Umbilical cord (tissue), 2 donors: ENCODE measurements around the gene ZC3H12C. TPM values are rescaled to one million over a fixed set of nuclear protein-coding genes. Genes with fewer than 3 reads are reported as not detected.
"Not testable (repeated sequence)": the region's sequence is repeated elsewhere in the genome, so short reads cannot be mapped to it uniquely, and the experiment has no call there.

Source experiments
- DNase-seq: peaks from one replicate; pipeline ENCODE4 v3.0.0-alpha.2; 2015; ENCODE audit warnings: low spot score
- total RNA-seq: library from RNA; depleted of rRNA; stranded (reverse); fragments of >200 nt; gene quantifications from one replicate; pipeline ENCODE4 v1.2.3, GENCODE V29; 2014; ENCODE audit warnings: low replicate concordance; ENCODE audit not compliant: insufficient read depth

The ZC3H12C gene
- total RNA-seq, 1 donor from 2014 or later, result 10.8 TPM

DNA sequence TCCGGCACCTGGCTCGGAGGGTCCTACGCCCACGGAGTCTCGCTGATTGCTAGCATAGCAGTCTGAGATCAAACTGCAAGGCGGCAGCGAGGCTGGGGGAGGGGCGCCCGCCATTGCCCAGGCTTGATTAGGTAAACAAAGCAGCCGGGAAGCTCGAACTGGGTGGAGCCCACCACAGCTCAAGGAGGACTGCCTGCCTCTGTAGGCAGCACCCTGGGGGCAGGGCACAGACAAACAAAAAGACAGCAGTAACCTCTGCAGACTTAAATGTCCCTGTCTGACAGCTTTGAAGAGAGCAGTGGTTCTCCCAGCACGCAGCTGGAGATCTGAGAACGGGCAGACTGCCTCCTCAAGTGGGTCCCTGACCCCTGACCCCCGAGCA lies 116.1 kb downstream of the ZC3H12C start:
- not testable (repeated sequence) for DNase-seq

DNA sequence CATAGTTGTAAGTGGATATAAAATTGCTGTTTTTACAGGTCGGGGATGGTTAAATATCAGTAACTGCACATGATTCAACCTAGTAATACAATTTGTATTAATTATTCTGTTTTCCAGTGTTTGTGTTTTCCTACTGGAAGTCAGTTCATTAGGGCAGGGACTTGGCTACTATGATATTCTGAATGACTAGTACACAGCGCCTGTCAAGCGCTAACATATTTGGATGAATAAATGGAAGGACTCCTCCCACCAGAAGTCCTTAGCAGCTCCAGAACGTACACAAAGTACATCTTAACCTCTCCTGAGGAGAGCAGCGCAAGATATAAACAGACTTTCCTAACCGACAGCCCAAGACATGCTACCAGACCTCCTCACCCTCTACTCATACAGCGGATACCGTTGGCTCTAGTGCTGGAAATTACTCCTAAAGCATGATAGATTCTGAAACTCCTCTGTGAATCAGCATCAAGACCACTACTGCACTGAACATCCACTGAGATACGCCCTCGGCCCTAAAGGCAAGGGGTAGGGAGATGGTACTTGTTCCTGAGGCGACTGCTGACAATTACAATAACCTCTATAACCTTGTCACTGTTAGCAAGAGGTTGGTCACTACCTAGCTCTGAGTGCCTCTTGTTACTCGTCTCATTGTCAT lies 124.2 kb downstream of the ZC3H12C start:
- DNase-seq, result no peak

DNA sequence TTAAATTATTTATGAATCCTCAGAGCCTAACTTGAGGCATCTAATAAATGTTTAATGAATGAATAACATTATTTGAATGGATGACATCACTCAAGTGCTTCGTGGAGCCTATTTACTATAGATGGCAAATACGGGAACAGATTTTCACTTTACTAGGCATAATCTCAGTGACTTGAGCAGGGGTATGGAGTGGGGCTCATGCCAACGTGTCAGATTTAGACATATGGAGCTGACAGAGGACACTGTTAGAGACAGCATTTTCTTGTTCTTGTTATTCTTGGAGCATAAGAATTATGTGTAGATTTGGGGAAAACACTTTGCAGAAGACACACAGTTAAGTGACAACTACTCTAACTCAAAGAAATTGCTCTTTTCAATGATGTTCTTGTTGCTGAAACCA lies 124.7 kb downstream of the ZC3H12C start:
- DNase-seq, result no peak

DNA sequence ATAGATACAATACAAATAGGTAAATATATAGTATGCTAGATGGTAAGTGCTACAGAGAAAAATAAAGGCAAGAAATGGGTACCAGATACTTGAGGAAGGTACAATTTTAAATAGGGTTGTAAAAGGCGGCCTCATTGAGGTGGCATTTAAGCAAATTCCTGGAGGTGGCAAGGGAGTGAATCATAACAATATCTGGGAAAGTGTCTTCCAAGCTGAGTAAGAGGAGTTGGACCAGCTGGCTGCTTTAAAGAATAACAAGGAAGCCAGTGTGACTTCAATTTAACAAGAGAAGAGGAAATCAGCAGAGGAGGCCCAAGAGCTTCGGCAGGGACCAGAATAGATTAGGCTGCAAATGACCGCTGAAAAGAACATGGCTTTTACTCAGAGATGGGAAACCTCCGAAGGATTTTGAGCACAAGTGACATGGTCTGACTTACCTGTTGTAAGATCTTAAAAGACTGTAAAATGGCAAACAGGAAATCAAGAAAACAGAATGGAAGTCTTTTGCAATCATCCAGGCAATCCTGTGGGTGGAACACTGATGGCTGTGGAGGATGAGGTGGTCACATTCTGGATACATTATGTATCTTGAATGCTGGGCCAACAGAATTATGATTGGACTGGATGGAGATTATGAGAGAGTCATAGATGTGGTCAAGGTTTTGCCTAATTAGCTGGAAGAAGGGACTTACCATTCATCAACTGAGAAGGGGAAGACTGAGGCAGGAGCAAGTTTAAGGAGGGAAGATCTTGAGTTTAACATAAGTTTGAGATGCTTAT lies 126.0 kb downstream of the ZC3H12C start:
- DNase-seq, result no peak

Other genes with a start within 250 kb of the ZC3H12C start
- gene RDX, start 203.2 kb downstream of the ZC3H12C start, total RNA-seq, result 140 TPM